HK-2 (cell line): Measurements from ENCODE around the gene SLAMF8.

Experiments used
- DNase-seq: peaks from one replicate; pipeline ENCODE4 v3.0.0-alpha.2; 2018; ENCODE audit not compliant: unreplicated experiment

SLAMF8 gene

DNA sequence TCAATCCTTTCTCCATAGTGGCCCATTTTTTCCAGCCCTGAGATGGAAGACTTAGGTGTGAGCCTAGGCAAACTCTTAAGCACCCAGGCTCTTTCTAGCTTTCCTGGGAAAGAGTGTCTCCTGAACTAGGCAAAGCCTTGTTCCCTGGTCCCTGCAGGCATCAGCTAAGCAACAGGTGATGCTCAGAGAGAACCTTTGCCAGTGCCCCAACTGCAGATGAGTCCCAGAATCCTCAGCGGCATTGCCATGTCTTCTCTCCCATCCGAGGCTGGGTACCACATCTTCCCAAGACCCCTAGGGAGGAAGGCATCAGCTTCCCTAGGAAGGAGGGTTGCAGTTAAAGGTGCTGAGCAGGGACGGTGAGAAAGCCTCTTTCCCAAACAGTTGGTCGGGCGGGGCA, 44.0 kb downstream of the SLAMF8 start:
- no peak for DNase-seq

DNA sequence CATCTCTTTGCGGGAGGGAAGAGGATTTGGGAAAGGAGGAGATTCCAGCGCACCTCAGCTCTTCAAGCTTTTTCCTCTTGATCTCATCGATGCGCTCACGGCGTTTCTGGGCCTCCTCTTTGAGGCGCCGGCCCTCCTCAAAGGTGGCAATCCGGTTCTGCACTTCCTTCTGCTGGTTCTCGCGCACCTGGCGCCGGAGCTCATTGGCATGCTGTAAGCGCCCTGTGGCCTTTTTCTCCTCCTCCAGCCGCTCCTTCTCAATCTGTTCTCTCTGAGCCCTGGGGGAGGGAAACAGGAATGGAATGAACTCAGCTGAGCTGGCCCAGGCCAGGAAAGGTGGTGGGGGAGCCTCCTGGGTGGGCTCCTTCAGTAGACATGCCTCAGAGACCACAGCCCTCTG, 46.2 kb downstream of the SLAMF8 start:
- no peak for DNase-seq

GRCh38 chr1:159873530-159874143, 47.0 kb downstream of the SLAMF8 start:
- no peak for DNase-seq

DNA sequence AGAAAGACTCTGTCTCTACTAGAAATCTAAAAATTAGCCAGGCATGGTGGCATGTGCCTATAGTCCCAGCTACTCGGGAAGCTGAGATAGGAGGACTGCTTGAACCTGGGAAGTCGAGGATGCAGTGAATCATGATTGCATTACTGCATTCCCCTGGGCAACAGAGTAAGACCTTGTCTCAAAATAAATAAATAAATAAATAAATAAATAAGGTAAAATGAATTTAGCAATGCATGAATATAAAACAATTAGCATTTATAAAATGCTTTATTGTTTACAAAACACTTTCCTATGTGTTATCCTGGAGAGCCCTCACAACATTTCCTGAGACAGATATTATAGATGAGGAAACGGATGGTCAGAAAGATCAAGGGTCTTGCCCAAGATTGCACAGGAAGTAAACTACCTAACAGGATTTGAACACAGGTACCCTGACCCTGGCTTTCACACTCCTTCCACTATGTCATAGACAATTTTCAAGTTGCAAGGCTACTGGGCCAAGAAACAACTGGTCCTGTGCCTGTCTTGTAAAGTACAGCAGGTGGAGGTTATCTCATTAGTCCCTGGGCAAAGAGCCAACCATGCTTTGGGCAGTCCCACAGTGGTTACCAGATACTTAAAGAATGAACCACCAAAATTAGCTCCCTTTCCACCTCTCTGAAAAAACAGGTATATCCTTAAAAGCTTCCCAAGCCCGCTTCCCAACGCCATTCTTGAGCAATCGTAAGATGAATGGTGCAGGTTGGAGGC, 51.2 kb downstream of the SLAMF8 start:
- no peak for DNase-seq

GRCh38 chr1:159879136-159879535, 52.5 kb downstream of the SLAMF8 start:
- no peak for DNase-seq

GRCh38 chr1:159879977-159880376, 53.3 kb downstream of the SLAMF8 start:
- no peak for DNase-seq

- DNase-seq, result no peak
Observed at GRCh38 chr1:159880430-159880829, 53.8 kb downstream of the SLAMF8 start.

- DNase-seq, result peak; percentile 98
Observed at GRCh38 chr1:159881622-159882526, 55.2 kb downstream of the SLAMF8 start.

DNA sequence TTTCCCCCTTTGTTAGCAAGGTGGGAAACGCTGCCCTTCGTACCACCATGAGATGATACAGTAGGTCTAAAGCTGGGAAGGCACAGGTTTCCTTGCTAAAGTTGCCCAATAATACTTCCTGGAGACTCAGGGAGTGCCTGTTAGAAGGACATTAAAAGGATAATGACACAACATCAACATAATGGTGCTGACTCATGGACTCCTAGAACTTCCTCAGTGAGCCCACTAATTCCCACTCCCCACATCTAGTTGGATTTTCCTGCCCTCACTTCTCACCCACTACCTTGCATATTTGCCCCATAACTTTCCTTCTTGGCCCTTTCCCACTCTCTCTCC, 55.8 kb downstream of the SLAMF8 start:
- no peak for DNase-seq

- DNase-seq, result no peak
Observed at GRCh38 chr1:159883134-159883533, 56.5 kb downstream of the SLAMF8 start.

DNA sequence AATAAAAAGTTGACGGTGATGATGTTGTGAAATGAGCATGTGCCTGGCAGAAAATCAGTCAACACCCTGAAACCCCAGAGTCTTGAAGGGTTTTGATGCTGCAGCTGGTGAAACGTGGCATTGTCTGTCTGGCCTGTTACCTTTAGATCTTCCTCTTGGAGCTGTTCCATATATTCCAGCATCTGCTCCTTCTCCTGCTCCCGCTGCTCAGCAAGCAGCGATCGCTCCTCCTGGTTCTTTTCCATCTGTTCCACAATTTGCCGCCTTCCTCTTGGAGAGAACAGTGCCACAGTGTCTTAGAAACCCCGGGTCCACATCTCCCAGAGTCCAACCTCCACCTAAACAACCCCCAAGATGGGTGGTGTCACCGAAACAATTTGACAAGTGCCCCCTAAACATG, 57.6 kb downstream of the SLAMF8 start:
- no peak for DNase-seq
